Bronchial epithelial cell (primary cell): ENCODE measurements around the gene FASTKD3. TPM values are rescaled to one million over a fixed set of nuclear protein-coding genes. Genes with fewer than 3 reads are reported as not detected.

Experiments used
- DNase-seq: peaks from one replicate; pipeline ENCODE4 v3.0.0-alpha.2; 2010; ENCODE audit warnings: low read depth
- FAIRE-seq: peaks from 2 replicates; lab custom pipeline; 2011; peaks lifted over from hg19 to GRCh38; lab: Jason Lieb, UNC
- H3K27me3 ChIP-seq: 2 replicates; pipeline ENCODE4 v1.5.1; 2011; ENCODE audit warnings: low read length; ENCODE audit not compliant: control insufficient read depth, insufficient read depth
- H3K36me3 ChIP-seq: 2 replicates; pipeline ENCODE4 v1.5.1; 2011; ENCODE audit warnings: low read length; ENCODE audit not compliant: control insufficient read depth, insufficient read depth
- H3K4me3 ChIP-seq: 2 replicates; pipeline ENCODE4 v1.5.1; 2011; ENCODE audit warnings: mild to moderate bottlenecking, low read depth, low read length, control low read depth
- CTCF ChIP-seq: IDR thresholded peaks from 2 replicates; pipeline ENCODE4 v1.5.1; 2011; ENCODE audit warnings: mild to moderate bottlenecking, moderate library complexity, low read length, control low read depth, inconsistent platforms; ENCODE audit not compliant: insufficient read depth, severe bottlenecking
- total RNA-seq: library from RNA; depleted of rRNA; stranded (reverse); fragments of >200 nt; gene quantifications from 2 replicates; pipeline ENCODE4 v1.2.1, GENCODE V29; 2014

Gene FASTKD3
- total RNA-seq, 1 donor from 2014 or later, result 5.8 TPM

GRCh38 chr5:7827610-7828009 lies 41.2 kb downstream of the FASTKD3 start:
- TF ChIP-seq CTCF, result no peak
- DNase-seq, result no peak
- no peak overlapping the region for H3K4me3 ChIP-seq
- H3K27me3 ChIP-seq, result no peaks in the 10 kb centered on the region
- no peaks in the 10 kb centered on the region for H3K36me3 ChIP-seq
- FAIRE-seq, result no peak

DNA sequence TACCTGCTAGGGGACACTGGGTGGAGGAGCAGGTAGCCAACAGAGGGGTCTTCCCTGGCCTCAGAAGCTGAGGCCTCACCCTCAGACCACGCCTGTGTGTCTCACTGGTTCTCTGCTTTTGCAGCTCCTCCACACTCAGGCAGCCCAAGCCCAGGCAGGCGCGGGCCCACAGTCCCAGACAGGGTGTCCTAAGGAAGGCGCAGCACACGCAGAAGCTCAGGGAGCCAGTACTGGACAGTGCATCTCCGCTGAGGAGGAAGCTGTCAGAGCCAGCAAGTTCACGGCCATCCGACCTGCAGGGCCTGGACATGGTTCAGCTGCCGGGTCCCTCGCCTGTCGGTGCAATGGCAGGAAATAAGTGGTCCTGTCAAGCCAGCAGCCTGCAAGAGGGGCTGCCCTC lies 43.2 kb downstream of the FASTKD3 start:
- H3K27me3 ChIP-seq, result no peaks in the 10 kb centered on the region
- H3K36me3 ChIP-seq, result no peaks in the 10 kb centered on the region
- H3K4me3 ChIP-seq, result no peak overlapping the region
- no peak for TF ChIP-seq CTCF
- no peak for DNase-seq
- no peak for FAIRE-seq

DNA sequence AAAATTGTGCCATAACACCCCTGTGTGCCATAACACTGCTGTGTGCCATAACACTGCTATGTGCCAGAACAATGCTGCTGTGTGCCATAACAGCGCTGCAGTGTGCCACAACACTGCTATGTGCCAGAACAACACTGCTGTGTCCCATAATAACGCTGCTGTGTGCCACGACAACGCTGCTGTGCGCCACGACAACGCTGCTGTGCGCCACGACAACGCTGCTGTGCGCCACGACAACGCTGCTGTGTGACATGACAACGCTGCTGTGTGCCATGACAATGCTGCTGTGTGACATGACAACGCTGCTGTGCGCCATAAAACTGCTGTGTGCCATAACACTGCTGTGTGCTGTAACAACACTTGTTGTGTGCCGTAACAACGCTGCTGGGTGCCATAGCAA lies 43.8 kb downstream of the FASTKD3 start:
- no peaks in the 10 kb centered on the region for H3K27me3 ChIP-seq

DNA sequence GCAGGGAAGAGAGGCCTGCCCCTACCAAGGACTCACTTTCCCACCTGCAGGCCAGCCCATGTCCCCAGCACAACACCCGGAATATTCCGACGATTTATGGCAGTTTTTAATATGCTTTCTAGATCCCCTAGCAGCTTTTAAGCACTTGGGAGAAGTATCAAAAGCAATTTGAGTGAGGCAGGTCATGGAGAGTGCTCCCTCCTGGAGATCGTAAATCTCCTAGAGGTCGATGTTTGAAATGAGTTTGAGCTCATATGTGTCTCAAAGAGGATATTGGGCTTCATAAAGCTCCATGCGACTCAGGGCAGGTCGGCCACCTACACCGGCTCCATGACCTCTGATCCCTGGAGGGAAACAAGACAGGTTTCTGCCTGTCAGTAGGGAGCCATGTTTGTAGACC lies 45.2 kb downstream of the FASTKD3 start:
- no peak for FAIRE-seq
- no peak overlapping the region for H3K4me3 ChIP-seq
- TF ChIP-seq CTCF, result no peak
- DNase-seq, result no peak
- no peaks in the 10 kb centered on the region for H3K36me3 ChIP-seq
- no peaks in the 10 kb centered on the region for H3K27me3 ChIP-seq

More for the DNA sequence above, 43.8 kb downstream of the FASTKD3 start:
- Histone ChIP-seq H3K4me3 (no peak overlapping the region), H3K36me3 (no peaks in the 10 kb centered on the region)
- DNase-seq (no peak), FAIRE-seq (no peak)
- no peak for TF ChIP-seq CTCF

DNA sequence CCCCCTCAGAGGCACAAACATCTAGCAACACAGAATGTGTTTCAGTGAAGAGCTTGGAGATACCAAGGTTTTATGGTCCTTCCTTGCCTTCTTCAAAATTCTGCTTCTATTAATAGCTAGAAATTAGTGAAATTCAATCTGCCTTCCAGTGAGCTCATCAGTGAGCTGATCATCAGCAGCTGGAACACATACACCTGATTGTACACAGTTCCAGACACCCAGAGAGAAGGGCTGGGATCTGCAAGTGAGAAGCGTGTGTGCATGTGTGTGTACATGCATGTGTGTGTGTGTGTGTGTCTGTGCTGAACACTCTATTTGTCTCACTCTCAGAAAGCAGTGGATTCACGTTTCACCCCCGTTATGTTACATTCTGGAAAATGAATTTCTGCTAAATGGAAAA lies 46.4 kb downstream of the FASTKD3 start:
- no peak overlapping the region for H3K4me3 ChIP-seq
- no peaks in the 10 kb centered on the region for H3K36me3 ChIP-seq
- DNase-seq, result no peak
- FAIRE-seq, result no peak
- no peaks in the 10 kb centered on the region for H3K27me3 ChIP-seq
- TF ChIP-seq CTCF, result no peak

- DNase-seq, result no peak
- no peak for FAIRE-seq
- H3K4me3 ChIP-seq, result no peak overlapping the region
- TF ChIP-seq CTCF, result no peak
- H3K36me3 ChIP-seq, result no peaks in the 10 kb centered on the region
- H3K27me3 ChIP-seq, result no peaks in the 10 kb centered on the region
These were observed 52.3 kb downstream of the FASTKD3 start for GRCh38 chr5:7816535-7816901.
